Subcutaneous abdominal adipose tissue (tissue), 5 donors: ENCODE data around the gene ASS1.

Experiments used
- H3K27ac ChIP-seq: one replicate; pipeline ENCODE4 v1.7.0; 2013; ENCODE audit warnings: low read depth, mild to moderate bottlenecking, inconsistent platforms, low read length, moderate library complexity
- H3K27me3 ChIP-seq, 5 donors: one replicate each; pipeline ENCODE4 v1.7.0; 2013; ENCODE audit warnings: low read length in 5 of 5, inconsistent platforms in 1 of 5; ENCODE audit not compliant: control insufficient read depth in 5 of 5, insufficient read depth in 4 of 5
- H3K36me3 ChIP-seq, 5 donors: one replicate each; pipeline ENCODE4 v1.7.0; 2013; ENCODE audit warnings: low read length in 5 of 5; ENCODE audit not compliant: control insufficient read depth in 5 of 5, insufficient read depth in 5 of 5
- H3K4me1 ChIP-seq, 5 donors: one replicate each; pipeline ENCODE4 v1.7.0; 2013; ENCODE audit warnings: low read length in 5 of 5, mild to moderate bottlenecking in 3 of 5, moderate library complexity in 1 of 5; ENCODE audit not compliant: control insufficient read depth in 5 of 5, insufficient read depth in 5 of 5
- H3K4me3 ChIP-seq, 5 donors: one replicate each; pipeline ENCODE4 v1.7.0; 2013; ENCODE audit warnings: low read length in 5 of 5, low read depth in 1 of 5
- H3K9ac ChIP-seq, 5 donors: one replicate each; pipeline ENCODE4 v1.7.0; 2013; ENCODE audit warnings: low read length in 5 of 5, mild to moderate bottlenecking in 4 of 5, moderate library complexity in 3 of 5
- H3K9me3 ChIP-seq, 5 donors: one replicate each; pipeline ENCODE4 v1.7.0; 2013; ENCODE audit warnings: low read length in 5 of 5; ENCODE audit not compliant: control insufficient read depth in 5 of 5
- donor health status: healthy.
- donor health status: healthy.
- donor health status: healthy.
- donor health status: healthy.
- donor health status: healthy.

The ASS1 gene

GRCh38 chr9:130417602-130418001 is 27.2 kb upstream of the ASS1 start:
- Histone ChIP-seq H3K4me3 (no peak overlapping the region), H3K9me3 (no peaks in the 10 kb centered on the region), H3K27me3 (peaks cover 0 to 8% (median 1%) of the 10 kb centered on the region in 5 donors), H3K9ac (no peak overlapping the region), H3K4me1 (no peaks in the 10 kb centered on the region), H3K36me3 (no peaks in the 10 kb centered on the region), H3K27ac (no peak overlapping the region)

DNA sequence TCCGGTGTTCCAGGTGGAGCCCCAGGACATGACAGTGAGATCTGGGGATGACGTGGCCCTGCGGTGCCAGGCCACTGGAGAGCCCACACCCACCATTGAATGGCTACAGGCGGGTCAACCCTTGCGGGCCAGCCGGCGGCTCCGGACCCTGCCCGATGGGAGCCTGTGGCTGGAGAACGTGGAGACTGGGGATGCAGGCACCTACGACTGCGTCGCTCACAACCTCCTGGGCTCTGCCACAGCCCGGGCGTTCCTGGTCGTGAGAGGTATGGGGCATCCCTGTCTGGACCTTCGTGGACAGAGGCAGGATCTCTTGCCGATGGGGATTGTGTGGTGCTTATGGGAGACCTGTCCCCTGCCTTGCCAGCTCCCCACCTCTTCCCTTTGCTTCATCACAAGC is 26.0 kb upstream of the ASS1 start:
- H3K4me1 ChIP-seq: no peaks in the 10 kb centered on the region
- H3K36me3 ChIP-seq: no peaks in the 10 kb centered on the region
- H3K4me3 ChIP-seq: no peak overlapping the region
- H3K9ac ChIP-seq: no peak overlapping the region
- H3K27me3 ChIP-seq: peaks cover 0 to 9% (median 2%) of the 10 kb centered on the region in 5 donors
- no peak overlapping the region for H3K27ac ChIP-seq
- H3K9me3 ChIP-seq: no peaks in the 10 kb centered on the region

GRCh38 chr9:130419521-130420035 is 25.2 kb upstream of the ASS1 start:
- Histone ChIP-seq H3K36me3 (no peaks in the 10 kb centered on the region), H3K9ac (no peak overlapping the region), H3K4me1 (no peaks in the 10 kb centered on the region), H3K4me3 (no peak overlapping the region), H3K9me3 (no peaks in the 10 kb centered on the region), H3K27ac (no peak overlapping the region), H3K27me3 (peaks cover 0 to 9% (median 2%) of the 10 kb centered on the region in 5 donors)

DNA sequence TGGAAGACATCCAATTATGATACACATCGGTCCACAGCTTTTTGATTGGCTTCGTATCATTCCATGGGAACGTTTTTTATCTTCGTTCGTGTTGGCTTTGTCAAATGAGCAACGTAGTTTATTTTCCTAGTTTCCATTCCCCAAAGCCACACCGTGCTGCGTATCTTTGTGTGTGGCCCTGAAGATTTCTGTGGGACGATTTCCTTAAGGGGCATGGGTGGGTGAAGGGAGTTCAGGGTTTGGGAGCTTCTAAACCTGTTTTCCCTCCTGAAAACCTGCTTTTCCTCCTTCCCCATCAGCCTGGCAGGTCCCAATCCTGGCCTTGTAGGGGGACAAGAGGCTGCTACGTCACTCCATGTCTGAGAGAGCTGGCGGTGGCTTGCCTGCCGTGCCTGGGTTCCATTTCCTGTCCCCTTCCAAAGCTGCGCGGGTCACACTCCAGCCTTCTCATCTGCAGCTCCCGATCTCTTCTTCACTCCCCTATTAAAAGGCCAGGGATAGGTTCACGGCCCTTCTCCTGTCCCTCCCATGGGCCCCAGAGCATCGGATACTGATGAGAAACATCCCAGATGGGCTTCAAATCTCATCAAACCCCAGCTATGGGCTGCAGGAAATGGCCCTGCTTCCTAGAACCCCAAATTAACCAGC is 23.5 kb upstream of the ASS1 start:
- H3K27ac ChIP-seq: no peak overlapping the region
- no peaks in the 10 kb centered on the region for H3K9me3 ChIP-seq
- peaks cover 0 to 6% (median under 1%) of the 10 kb centered on the region in 5 donors for H3K4me1 ChIP-seq
- no peaks in the 10 kb centered on the region for H3K36me3 ChIP-seq
- no peak overlapping the region for H3K9ac ChIP-seq
- no peak overlapping the region for H3K4me3 ChIP-seq
- peaks cover 0 to 9% (median 2%) of the 10 kb centered on the region in 5 donors for H3K27me3 ChIP-seq

DNA sequence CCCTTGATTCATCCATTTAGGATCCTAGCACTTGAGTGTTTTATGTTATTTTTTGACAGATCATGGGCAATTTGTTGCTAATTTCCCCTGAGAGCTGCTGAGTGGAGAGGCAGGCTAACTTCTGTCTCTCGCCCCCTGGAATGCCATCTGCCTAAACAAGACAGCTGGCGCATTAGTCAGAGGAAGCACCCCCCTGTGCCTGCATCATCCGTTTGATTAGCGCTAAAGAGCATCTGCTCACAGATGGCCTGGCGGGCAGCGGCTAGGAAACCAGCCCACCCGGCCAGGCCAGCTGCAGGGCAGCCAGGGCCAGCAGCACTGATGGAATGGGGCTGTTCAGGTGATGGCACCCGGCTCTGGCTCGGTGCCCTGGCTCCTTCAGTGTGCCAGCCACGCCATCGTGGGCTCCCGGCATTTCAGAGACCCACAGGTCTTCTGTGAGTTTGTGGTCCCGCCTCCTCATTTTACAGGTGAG is 22.9 kb upstream of the ASS1 start:
- H3K9ac ChIP-seq: no peak overlapping the region
- H3K27me3 ChIP-seq: peaks cover 0 to 9% (median 2%) of the 10 kb centered on the region in 5 donors
- H3K36me3 ChIP-seq: no peaks in the 10 kb centered on the region
- H3K9me3 ChIP-seq: no peaks in the 10 kb centered on the region
- H3K27ac ChIP-seq: no peak overlapping the region
- H3K4me3 ChIP-seq: no peak overlapping the region
- peaks cover 2 to 12% (median 6%) of the 10 kb centered on the region in 5 donors for H3K4me1 ChIP-seq

DNA sequence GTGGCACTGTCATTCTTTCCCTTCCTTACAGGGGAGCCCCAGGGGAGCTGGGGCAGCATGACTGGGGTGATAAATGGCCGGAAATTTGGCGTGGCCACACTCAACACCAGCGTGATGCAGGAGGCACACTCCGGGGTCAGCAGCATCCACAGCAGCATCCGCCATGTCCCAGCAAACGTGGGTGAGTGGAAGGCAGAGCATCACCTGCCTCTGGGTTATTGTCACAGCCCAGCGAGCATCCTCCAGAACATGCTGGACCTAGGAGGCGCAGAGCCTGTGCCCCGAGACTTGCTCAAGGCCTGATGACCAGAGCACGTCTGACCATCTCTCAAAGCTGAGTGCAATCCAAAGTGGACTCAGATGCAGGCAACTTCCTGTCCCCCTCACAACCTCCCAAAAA is 22.2 kb upstream of the ASS1 start:
- H3K27ac ChIP-seq: no peak overlapping the region
- H3K9ac ChIP-seq: no peak overlapping the region
- peaks cover 0 to 9% (median 2%) of the 10 kb centered on the region in 5 donors for H3K27me3 ChIP-seq
- no peak overlapping the region for H3K4me3 ChIP-seq
- H3K36me3 ChIP-seq: no peaks in the 10 kb centered on the region
- H3K9me3 ChIP-seq: no peaks in the 10 kb centered on the region
- H3K4me1 ChIP-seq: peaks cover 2 to 19% (median 13%) of the 10 kb centered on the region in 5 donors

- Histone ChIP-seq H3K9ac (no peak overlapping the region), H3K4me1 (peaks cover 2 to 23% (median 15%) of the 10 kb centered on the region in 5 donors), H3K27me3 (peaks cover 0 to 8% (median 2%) of the 10 kb centered on the region in 5 donors), H3K27ac (no peak overlapping the region), H3K36me3 (no peaks in the 10 kb centered on the region), H3K9me3 (no peaks in the 10 kb centered on the region), H3K4me3 (no peak overlapping the region)
These were observed 21.5 kb upstream of the ASS1 start for GRCh38 chr9:130423272-130423671.

- H3K36me3 ChIP-seq: no peaks in the 10 kb centered on the region
- no peak overlapping the region for H3K27ac ChIP-seq
- H3K4me1 ChIP-seq: peaks cover 2 to 23% (median 15%) of the 10 kb centered on the region in 5 donors
- peaks cover 0 to 6% (median 2%) of the 10 kb centered on the region in 5 donors for H3K27me3 ChIP-seq
- no peak overlapping the region for H3K4me3 ChIP-seq
- no peaks in the 10 kb centered on the region for H3K9me3 ChIP-seq
- H3K9ac ChIP-seq: no peak overlapping the region
These were observed 19.9 kb upstream of the ASS1 start for GRCh38 chr9:130424595-130425454.

- no peaks in the 10 kb centered on the region for H3K36me3 ChIP-seq
- H3K9ac ChIP-seq: no peak overlapping the region
- H3K27me3 ChIP-seq: peaks cover 0 to 6% (median 2%) of the 10 kb centered on the region in 5 donors
- H3K27ac ChIP-seq: no peak overlapping the region
- no peak overlapping the region for H3K4me3 ChIP-seq
- H3K4me1 ChIP-seq: peaks cover 2 to 23% (median 15%) of the 10 kb centered on the region in 5 donors
- H3K9me3 ChIP-seq: peaks cover 0 to 8% (median 0%) of the 10 kb centered on the region in 5 donors
These were observed 18.9 kb upstream of the ASS1 start for GRCh38 chr9:130425741-130426466.
